ENCODE data around the gene RHO. TPM values are rescaled to one million over a fixed set of nuclear protein-coding genes. Genes with fewer than 3 reads are reported as not detected.
"Not testable (repeated sequence)": the region's sequence is repeated elsewhere in the genome, so short reads cannot be mapped to it uniquely, and the experiment has no call there.

RHO gene
- total and polyA plus RNA-seq, 2 donors (not counting 3 experiments of a cell fraction or from before 2014, with no cell fraction given): not detected

DNA sequence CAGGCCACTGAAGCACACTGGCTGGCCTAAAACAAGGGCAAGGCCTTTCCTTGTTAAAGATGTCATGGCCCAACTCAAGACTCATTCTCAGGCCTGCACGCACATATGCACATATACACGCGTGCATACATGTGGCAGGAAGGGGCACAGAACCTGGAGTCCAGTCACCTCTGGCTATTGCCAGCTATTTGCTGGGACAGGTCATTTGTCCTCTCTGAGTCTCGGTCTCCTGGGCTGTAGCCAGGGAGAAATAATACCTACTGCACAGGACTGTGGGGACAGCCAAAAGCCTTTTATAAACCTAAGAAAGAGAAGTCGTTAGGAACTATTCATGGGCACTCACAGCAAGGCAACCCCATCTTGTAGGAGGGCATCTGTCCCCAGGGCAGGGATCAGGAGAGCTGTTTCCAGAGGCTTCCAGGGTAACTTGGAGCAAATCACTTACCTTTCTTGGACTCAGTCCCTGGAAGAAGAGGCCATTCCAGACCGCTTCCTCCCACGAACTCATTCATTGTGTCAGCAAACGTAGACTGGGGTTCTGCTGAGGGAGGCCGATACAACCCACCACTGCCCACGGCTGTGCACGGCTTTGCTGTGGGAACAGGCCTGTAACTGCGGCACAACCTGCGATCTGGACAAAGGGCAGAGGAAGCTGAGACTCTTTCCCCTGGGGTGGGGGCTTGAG, 41.1 kb upstream of the RHO start:
- Histone ChIP-seq H3K4me3 (replicated peaks in 1 of 3; ENCODE audit: insufficient read depth in 1 of 3, low read depth in 1 of 3, low read length in 3 of 3) (no peak overlapping the region), H3K9ac (replicated peaks; ENCODE audit: extremely low read depth, insufficient read depth, low read length) (no peak overlapping the region), H2AFZ (ENCODE audit: low read depth, low read length) (no peak overlapping the region), H3K9me1 (replicated peaks; ENCODE audit: control insufficient read depth, extremely low read depth, insufficient read depth, low read length) (no peaks in the 10 kb centered on the region), H3K79me2 (ENCODE audit: control insufficient read depth, insufficient read depth, low read length) (no peaks in the 10 kb centered on the region), H3K9me3 (replicated peaks; ENCODE audit: control insufficient read depth, insufficient read depth, low read length) (no peaks in the 10 kb centered on the region), H3K4me1 (ENCODE audit: control insufficient read depth, extremely low read depth, insufficient read depth, low read length) (peaks cover 11% of the 10 kb centered on the region), H4K20me1 (replicated peaks; ENCODE audit: control insufficient read depth, extremely low read depth, insufficient read depth, low read length) (no peaks in the 10 kb centered on the region), H3K36me3 (ENCODE audit: control insufficient read depth in 2 of 2, extremely low read depth in 1 of 2, insufficient read depth in 2 of 2, low read length in 2 of 2) (peaks cover 0 to 8% of the 10 kb centered on the region in 2 experiments), H3K27me3 (ENCODE audit: control insufficient read depth in 2 of 2, insufficient read depth in 2 of 2, low read length in 2 of 2) (no peaks in the 10 kb centered on the region), H3K27ac (ENCODE audit: insufficient read depth, low read depth, low read length) (no peak overlapping the region), H3K4me2 (ENCODE audit: insufficient read depth, low read length) (no peak overlapping the region)
- ChIA-PET CTCF (interaction anchor here (3.4 kb wide), 1 partner anchor 104 kb away, joined by 23 read pairs; no protein-coding TSS in a partner anchor), POLR2A (no interaction called here)
- DNase-seq (ENCODE audit: low read depth, low spot score) (no peak), FAIRE-seq (no peak)
- BruUV-seq (replicated peaks): no TSS peak
- dilution Hi-C loops (cut with MboI; ENCODE audit: extremely low pct_ligation_motif_present, low sequenced_read_pairs): no loop called here
- TF ChIP-seq FOS (IDR thresholded peaks at IDR 0.05; ENCODE audit: borderline replicate concordance, insufficient read depth, low read length) (no peak), POLR2A (IDR thresholded peaks at IDR 0.05; ENCODE audit: low read depth, low read length) (no peak), MYC (IDR thresholded peaks at IDR 0.05; ENCODE audit: low read depth, low read length) (no peak), GATA2 (IDR thresholded peaks at IDR 0.05; ENCODE audit: insufficient read depth, insufficient read length, low read depth, low read length) (no peak), JUN (IDR thresholded peaks at IDR 0.05; ENCODE audit: borderline replicate concordance, insufficient read depth, insufficient read length, low read depth) (no peak), POLR2AphosphoS5 (IDR thresholded peaks at IDR 0.05; ENCODE audit: insufficient read depth, low read depth, low read length) (no peak), EZH2 (IDR thresholded peaks at IDR 0.05; ENCODE audit: borderline replicate concordance, low read depth, low read length, severe bottlenecking) (no peak)
- TF ChIP-seq, protein P1, sequence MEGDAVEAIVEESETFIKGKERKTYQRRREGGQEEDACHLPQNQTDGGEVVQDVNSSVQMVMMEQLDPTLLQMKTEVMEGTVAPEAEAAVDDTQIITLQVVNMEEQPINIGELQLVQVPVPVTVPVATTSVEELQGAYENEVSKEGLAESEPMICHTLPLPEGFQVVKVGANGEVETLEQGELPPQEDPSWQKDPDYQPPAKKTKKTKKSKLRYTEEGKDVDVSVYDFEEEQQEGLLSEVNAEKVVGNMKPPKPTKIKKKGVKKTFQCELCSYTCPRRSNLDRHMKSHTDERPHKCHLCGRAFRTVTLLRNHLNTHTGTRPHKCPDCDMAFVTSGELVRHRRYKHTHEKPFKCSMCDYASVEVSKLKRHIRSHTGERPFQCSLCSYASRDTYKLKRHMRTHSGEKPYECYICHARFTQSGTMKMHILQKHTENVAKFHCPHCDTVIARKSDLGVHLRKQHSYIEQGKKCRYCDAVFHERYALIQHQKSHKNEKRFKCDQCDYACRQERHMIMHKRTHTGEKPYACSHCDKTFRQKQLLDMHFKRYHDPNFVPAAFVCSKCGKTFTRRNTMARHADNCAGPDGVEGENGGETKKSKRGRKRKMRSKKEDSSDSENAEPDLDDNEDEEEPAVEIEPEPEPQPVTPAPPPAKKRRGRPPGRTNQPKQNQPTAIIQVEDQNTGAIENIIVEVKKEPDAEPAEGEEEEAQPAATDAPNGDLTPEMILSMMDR (IDR thresholded peaks at IDR 0.05; ENCODE audit: extremely low read depth in 1 of 2, insufficient read depth in 1 of 2, low read depth in 1 of 2, low read length in 2 of 2): no peak
- TF ChIP-seq, protein P2, sequence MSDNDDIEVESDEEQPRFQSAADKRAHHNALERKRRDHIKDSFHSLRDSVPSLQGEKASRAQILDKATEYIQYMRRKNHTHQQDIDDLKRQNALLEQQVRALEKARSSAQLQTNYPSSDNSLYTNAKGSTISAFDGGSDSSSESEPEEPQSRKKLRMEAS (IDR thresholded peaks at IDR 0.05; ENCODE audit: insufficient read depth, insufficient read length): no peak
- intact Hi-C loops (cut with micrococcal nuclease): no loop called here

DNA sequence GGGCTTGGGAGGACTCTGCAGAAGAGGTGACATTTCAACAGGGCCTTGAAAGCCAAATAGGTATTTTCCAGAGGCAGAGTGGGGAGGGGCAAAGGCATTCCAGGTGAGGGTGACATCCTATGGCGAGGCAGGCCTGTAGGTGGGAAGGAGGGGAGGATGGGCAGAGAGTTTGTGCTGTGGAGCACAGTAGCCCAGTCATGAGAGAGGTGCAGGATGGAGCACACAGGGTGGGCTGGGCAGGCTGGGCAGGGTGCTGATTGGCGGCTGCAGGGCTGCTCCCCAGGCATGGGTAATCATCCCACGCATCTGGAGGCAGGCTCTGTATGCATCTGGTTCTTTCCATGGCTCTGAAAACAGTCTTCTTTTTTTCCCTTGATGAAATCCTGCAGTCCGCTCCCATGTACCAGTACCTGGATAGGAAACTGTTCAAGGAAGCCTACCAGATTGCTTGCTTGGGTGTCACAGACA, 40.5 kb upstream of the RHO start:
- CTCF ChIA-PET; H3K36me3 ChIP-seq (ENCODE audit: control insufficient read depth in 2 of 2, extremely low read depth in 1 of 2, insufficient read depth in 2 of 2, low read length in 2 of 2); DNase-seq (ENCODE audit: low read depth, low spot score); H3K9me1 ChIP-seq (replicated peaks; ENCODE audit: control insufficient read depth, extremely low read depth, insufficient read depth, low read length); POLR2A ChIA-PET; H3K4me1 ChIP-seq (ENCODE audit: control insufficient read depth, extremely low read depth, insufficient read depth, low read length); H3K9me3 ChIP-seq (replicated peaks; ENCODE audit: control insufficient read depth, insufficient read depth, low read length); intact Hi-C loops (cut with micrococcal nuclease); H3K9ac ChIP-seq (replicated peaks; ENCODE audit: extremely low read depth, insufficient read depth, low read length); H3K4me2 ChIP-seq (ENCODE audit: insufficient read depth, low read length); FAIRE-seq; dilution Hi-C loops (cut with MboI; ENCODE audit: extremely low pct_ligation_motif_present, low sequenced_read_pairs); BruUV-seq (replicated peaks); H3K4me3 ChIP-seq (replicated peaks in 1 of 3; ENCODE audit: insufficient read depth in 1 of 3, low read depth in 1 of 3, low read length in 3 of 3); H4K20me1 ChIP-seq (replicated peaks; ENCODE audit: control insufficient read depth, extremely low read depth, insufficient read depth, low read length); H2AFZ ChIP-seq (ENCODE audit: low read depth, low read length); H3K27me3 ChIP-seq (ENCODE audit: control insufficient read depth in 2 of 2, insufficient read depth in 2 of 2, low read length in 2 of 2); H3K27ac ChIP-seq (ENCODE audit: insufficient read depth, low read depth, low read length); H3K79me2 ChIP-seq (ENCODE audit: control insufficient read depth, insufficient read depth, low read length): not testable (repeated sequence)

Data from endothelial cell of umbilical vein (primary cell).